Uterus (tissue), 2 donors: Measurements from ENCODE around the gene STRN.

Experiments
- CTCF ChIP-seq, 4 experiments: fragments of 200-600 bp in 2 of 4; fragments of 450-650 bp in 2 of 4; sonication (generic) in 2 of 4; IDR thresholded peaks; one replicate each; pipeline ENCODE4 v1.5.1; 2016 to 2019; ENCODE audit warnings: antibody characterized with exemption in 4 of 4, mild to moderate bottlenecking in 2 of 4, moderate library complexity in 1 of 4
- POLR2A ChIP-seq, 2 donors: fragments of 450-650 bp; IDR thresholded peaks; one replicate each; pipeline ENCODE4 v1.6.1; 2016; ENCODE audit warnings: antibody characterized with exemption in 2 of 2, mild to moderate bottlenecking in 1 of 2, moderate library complexity in 1 of 2

DNA sequence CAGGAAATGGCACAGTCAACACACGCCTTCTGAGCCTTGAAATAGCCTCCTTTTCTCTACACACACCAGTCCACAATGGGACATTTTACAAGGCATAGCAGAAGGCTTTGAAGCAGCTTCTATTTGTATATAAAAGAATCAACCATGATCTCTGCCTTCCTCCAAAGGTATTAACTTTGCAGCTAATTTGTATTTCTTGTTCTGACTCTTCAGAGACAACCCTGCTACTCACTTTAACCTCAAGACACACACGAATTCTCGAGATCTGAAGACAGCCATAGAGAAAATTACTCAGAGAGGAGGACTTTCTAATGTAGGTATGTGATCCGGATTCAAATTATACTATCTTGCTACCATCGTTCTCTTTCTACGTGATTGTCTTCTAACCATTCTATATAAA is 165.2 kb downstream of the STRN start:
- TF ChIP-seq CTCF (IDR thresholded peaks at IDR 0.05) (no peak), POLR2A (IDR thresholded peaks at IDR 0.05) (no peak)
